ENCODE data around the gene FEN1.

FEN1 gene

DNA sequence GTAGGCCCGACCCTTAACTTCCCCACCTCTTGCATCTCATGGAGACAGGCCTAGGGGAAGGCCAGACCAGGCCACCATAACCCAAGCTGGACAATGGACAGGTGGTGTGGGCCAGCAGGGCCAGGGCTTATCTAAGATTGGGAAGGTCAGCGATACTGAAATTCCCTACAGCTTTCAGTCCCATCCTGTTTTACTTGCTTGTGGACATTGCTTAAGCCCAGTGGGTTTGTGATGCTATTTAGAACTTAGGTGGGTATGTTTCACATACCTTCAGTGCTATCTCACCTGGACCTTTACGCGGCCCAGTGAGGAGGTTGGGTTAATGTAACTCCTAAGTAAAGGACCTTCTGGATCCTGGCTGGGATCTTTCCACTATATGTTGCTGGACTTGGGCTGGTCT is 37.1 kb downstream of the FEN1 start:
- H3K4me3 ChIP-seq (ENCODE audit: low read depth, low read length), result no peak overlapping the region; the same call in 1 of the 2 replicates
- TF ChIP-seq ZNF221 (tag by site-specific recombination; IDR thresholded peaks at IDR 0.05; ENCODE audit: borderline replicate concordance), result no peak
- no peak for TF ChIP-seq ZNF184 (tag by site-specific recombination; IDR thresholded peaks at IDR 0.05)
- TF ChIP-seq, protein P1, sequence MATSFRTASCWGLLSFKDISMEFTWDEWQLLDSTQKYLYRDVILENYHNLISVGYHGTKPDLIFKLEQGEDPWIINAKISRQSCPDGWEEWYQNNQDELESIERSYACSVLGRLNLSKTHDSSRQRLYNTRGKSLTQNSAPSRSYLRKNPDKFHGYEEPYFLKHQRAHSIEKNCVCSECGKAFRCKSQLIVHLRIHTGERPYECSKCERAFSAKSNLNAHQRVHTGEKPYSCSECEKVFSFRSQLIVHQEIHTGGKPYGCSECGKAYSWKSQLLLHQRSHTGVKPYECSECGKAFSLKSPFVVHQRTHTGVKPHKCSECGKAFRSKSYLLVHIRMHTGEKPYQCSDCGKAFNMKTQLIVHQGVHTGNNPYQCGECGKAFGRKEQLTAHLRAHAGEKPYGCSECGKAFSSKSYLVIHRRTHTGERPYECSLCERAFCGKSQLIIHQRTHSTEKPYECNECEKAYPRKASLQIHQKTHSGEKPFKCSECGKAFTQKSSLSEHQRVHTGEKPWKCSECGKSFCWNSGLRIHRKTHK (tag by site-specific recombination; IDR thresholded peaks at IDR 0.05), result no peak
- TF ChIP-seq, protein P2, sequence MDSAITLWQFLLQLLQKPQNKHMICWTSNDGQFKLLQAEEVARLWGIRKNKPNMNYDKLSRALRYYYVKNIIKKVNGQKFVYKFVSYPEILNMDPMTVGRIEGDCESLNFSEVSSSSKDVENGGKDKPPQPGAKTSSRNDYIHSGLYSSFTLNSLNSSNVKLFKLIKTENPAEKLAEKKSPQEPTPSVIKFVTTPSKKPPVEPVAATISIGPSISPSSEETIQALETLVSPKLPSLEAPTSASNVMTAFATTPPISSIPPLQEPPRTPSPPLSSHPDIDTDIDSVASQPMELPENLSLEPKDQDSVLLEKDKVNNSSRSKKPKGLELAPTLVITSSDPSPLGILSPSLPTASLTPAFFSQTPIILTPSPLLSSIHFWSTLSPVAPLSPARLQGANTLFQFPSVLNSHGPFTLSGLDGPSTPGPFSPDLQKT (IDR thresholded peaks at IDR 0.05; ENCODE audit: borderline replicate concordance, low read depth, low read length), result no peak
- no peak for TF ChIP-seq PRDM1 (tag by site-specific recombination; IDR thresholded peaks at IDR 0.05)
- no peak for TF ChIP-seq ZNF16 (tag by site-specific recombination; IDR thresholded peaks at IDR 0.05; ENCODE audit: low read depth)
- TF ChIP-seq, protein P3, sequence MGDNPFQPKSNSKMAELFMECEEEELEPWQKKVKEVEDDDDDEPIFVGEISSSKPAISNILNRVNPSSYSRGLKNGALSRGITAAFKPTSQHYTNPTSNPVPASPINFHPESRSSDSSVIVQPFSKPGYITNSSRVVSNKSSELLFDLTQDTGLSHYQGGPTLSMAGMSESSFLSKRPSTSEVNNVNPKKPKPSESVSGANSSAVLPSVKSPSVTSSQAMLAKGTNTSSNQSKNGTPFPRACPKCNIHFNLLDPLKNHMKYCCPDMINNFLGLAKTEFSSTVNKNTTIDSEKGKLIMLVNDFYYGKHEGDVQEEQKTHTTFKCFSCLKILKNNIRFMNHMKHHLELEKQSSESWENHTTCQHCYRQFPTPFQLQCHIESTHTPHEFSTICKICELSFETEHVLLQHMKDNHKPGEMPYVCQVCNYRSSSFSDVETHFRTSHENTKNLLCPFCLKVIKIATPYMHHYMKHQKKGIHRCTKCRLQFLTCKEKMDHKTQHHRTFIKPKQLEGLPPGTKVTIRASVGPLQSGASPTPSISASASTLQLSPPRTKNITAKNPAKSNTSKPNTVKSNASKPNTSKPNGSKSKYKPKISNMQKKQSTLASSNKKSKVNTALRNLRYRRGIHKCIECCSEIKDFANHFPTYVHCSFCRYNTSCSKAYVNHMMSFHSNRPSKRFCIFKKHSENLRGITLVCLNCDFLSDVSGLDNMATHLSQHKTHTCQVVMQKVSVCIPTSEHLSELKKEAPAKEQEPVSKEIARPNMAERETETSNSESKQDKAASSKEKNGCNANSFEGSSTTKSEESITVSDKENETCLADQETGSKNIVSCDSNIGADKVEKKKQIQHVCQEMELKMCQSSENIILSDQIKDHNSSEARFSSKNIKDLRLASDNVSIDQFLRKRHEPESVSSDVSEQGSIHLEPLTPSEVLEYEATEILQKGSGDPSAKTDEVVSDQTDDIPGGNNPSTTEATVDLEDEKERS (tag by site-specific recombination; IDR thresholded peaks at IDR 0.05), result no peak
- TF ChIP-seq ZFP3 (tag by site-specific recombination; IDR thresholded peaks at IDR 0.05; ENCODE audit: low read depth), result no peak
- TF ChIP-seq, protein P4, sequence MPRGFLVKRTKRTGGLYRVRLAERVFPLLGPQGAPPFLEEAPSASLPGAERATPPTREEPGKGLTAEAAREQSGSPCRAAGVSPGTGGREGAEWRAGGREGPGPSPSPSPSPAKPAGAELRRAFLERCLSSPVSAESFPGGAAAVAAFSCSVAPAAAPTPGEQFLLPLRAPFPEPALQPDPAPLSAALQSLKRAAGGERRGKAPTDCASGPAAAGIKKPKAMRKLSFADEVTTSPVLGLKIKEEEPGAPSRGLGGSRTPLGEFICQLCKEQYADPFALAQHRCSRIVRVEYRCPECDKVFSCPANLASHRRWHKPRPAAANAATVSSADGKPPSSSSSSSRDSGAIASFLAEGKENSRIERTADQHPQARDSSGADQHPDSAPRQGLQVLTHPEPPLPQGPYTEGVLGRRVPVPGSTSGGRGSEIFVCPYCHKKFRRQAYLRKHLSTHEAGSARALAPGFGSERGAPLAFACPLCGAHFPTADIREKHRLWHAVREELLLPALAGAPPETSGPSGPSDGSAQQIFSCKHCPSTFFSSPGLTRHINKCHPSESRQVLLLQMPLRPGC (tag by site-specific recombination; IDR thresholded peaks at IDR 0.05), result no peak
- TF ChIP-seq ZEB2 (tag by site-specific recombination; IDR thresholded peaks at IDR 0.05), result no peak
- TF ChIP-seq, protein P5, sequence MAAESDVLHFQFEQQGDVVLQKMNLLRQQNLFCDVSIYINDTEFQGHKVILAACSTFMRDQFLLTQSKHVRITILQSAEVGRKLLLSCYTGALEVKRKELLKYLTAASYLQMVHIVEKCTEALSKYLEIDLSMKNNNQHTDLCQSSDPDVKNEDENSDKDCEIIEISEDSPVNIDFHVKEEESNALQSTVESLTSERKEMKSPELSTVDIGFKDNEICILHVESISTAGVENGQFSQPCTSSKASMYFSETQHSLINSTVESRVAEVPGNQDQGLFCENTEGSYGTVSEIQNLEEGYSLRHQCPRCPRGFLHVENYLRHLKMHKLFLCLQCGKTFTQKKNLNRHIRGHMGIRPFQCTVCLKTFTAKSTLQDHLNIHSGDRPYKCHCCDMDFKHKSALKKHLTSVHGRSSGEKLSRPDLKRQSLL (tag by site-specific recombination; IDR thresholded peaks at IDR 0.05), result no peak
- TF ChIP-seq HOXD13 (CRISPR knock-in tag; IDR thresholded peaks at IDR 0.05; ENCODE audit: borderline replicate concordance), result no peak
- TF ChIP-seq ZNF571 (tag by site-specific recombination; IDR thresholded peaks at IDR 0.05), result no peak
- CTCF ChIA-PET, result interaction anchor here (1.1 to 3.1 kb wide), 6 partner anchors 12 to 54 kb away, joined by 3 to 13 read pairs (median 8); no protein-coding TSS in a partner anchor
- no peak overlapping the region; the same call in 1 of the 2 replicates for H3K27ac ChIP-seq (ENCODE audit: extremely low read depth, low read depth, low read length)
- H3K4me1 ChIP-seq (ENCODE audit: control insufficient read depth, insufficient read depth, low read length), result peaks cover 10% of the 10 kb centered on the region; the same call in 1 of the 2 replicates
- H3K9me3 ChIP-seq (ENCODE audit: control insufficient read depth, insufficient read depth, low read depth, low read length), result no peaks in the 10 kb centered on the region
- POLR2A ChIA-PET, result interaction anchor here (0.7 kb wide), 1 partner anchor 9 kb away, joined by 3 read pairs; no protein-coding TSS in a partner anchor
- H3K36me3 ChIP-seq (ENCODE audit: control insufficient read depth in 2 of 2, insufficient read depth in 1 of 2, low read length in 2 of 2), result no peaks in the 10 kb centered on the region

DNA sequence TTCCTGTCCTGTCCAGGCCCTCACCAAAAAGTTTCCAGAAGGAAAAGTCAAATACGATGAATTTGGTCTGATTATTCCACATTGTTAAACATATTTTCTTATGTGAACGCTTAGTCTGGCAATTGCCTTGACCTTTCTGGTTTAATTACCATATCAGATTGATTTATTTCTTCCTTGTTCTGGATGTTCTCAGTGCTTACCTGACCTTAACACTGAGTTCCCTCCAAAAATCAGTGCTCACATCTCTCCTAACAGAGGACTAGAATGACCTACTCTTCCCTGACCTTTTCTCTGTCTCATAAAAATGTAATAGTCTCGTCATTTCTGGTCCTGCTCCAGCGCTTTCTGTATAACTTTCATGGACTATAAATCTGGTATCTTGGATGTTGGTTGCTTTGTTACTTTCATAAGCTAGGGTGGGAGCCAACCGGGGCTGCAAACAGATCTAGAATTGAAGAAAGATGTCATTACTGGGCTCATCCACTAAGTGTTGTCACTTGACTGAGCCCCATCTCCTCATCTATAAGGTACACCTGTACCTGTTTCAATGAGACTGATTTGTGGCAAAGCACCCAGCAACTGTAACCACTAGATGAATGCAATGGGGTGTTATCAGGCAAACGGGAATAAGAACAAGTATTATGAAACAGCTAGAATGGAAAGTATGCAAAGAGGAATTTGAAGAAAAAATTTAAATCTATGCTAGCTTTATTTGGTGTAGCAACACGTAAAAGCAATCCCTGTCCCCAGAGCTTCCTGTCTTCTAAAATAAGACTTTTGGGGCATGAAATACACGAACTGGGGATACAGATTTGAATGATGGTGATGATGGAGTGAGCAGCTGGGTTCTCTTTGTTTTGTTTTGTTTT is 37.8 kb downstream of the FEN1 start:
- CTCF ChIA-PET, result interaction anchor here (0.6 to 3.1 kb wide), 8 partner anchors 12 to 53 kb away, joined by 3 to 13 read pairs (median 7); no protein-coding TSS in a partner anchor
- no peaks in the 10 kb centered on the region for H3K36me3 ChIP-seq (ENCODE audit: control insufficient read depth in 2 of 2, insufficient read depth in 1 of 2, low read length in 2 of 2)
- peaks cover 10% of the 10 kb centered on the region; the same call in 1 of the 2 replicates for H3K4me1 ChIP-seq (ENCODE audit: control insufficient read depth, insufficient read depth, low read length)
- no peak overlapping the region for H3K4me3 ChIP-seq (ENCODE audit: low read depth, low read length)
- no peaks in the 10 kb centered on the region for H3K9me3 ChIP-seq (ENCODE audit: control insufficient read depth, insufficient read depth, low read depth, low read length)
- no peak overlapping the region; the same call in 1 of the 2 replicates for H3K27ac ChIP-seq (ENCODE audit: extremely low read depth, low read depth, low read length)
- POLR2A ChIA-PET, result interaction anchor here (0.8 kb wide), 1 partner anchor 15 kb away, joined by 4 read pairs; no protein-coding TSS in a partner anchor
- TF ChIP-seq ZNF621 (tag by site-specific recombination; IDR thresholded peaks at IDR 0.05) (no peak), ZNF140 (tag by site-specific recombination; IDR thresholded peaks at IDR 0.05) (no peak), MZF1 (tag by site-specific recombination; IDR thresholded peaks at IDR 0.05; ENCODE audit: borderline replicate concordance) (no peak)
- TF ChIP-seq, protein P6, sequence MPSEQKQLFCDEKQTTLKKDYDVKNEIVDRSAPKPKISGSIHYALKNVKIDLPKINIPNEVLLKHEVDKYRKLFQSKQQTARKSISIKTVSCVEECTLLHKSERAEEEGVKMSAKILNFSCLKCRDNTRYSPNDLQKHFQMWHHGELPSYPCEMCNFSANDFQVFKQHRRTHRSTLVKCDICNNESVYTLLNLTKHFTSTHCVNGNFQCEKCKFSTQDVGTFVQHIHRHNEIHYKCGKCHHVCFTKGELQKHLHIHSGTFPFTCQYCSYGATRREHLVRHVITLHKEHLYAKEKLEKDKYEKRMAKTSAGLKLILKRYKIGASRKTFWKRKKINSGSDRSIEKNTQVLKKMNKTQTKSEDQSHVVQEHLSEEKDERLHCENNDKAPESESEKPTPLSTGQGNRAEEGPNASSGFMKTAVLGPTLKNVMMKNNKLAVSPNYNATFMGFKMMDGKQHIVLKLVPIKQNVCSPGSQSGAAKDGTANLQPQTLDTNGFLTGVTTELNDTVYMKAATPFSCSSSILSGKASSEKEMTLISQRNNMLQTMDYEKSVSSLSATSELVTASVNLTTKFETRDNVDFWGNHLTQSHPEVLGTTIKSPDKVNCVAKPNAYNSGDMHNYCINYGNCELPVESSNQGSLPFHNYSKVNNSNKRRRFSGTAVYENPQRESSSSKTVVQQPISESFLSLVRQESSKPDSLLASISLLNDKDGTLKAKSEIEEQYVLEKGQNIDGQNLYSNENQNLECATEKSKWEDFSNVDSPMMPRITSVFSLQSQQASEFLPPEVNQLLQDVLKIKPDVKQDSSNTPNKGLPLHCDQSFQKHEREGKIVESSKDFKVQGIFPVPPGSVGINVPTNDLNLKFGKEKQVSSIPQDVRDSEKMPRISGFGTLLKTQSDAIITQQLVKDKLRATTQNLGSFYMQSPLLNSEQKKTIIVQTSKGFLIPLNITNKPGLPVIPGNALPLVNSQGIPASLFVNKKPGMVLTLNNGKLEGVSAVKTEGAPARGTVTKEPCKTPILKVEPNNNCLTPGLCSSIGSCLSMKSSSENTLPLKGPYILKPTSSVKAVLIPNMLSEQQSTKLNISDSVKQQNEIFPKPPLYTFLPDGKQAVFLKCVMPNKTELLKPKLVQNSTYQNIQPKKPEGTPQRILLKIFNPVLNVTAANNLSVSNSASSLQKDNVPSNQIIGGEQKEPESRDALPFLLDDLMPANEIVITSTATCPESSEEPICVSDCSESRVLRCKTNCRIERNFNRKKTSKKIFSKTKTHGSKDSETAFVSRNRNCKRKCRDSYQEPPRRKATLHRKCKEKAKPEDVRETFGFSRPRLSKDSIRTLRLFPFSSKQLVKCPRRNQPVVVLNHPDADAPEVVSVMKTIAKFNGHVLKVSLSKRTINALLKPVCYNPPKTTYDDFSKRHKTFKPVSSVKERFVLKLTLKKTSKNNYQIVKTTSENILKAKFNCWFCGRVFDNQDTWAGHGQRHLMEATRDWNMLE (tag by site-specific recombination; conservative IDR thresholded peaks at IDR 0.05; ENCODE audit: low read depth), result no peak
